Erythroblast (primary cell): ENCODE data around the gene TLK1.

Experiments
- GATA1 ChIP-seq: IDR thresholded peaks from 2 replicates; pipeline ENCODE4 v1.6.1; 2011; ENCODE audit warnings: low read depth, mild to moderate bottlenecking, control low read depth, low read length, moderate library complexity
- POLR2A ChIP-seq: IDR thresholded peaks from 2 replicates; pipeline ENCODE4 v1.6.1; 2011; ENCODE audit warnings: mild to moderate bottlenecking, low read length

DNA sequence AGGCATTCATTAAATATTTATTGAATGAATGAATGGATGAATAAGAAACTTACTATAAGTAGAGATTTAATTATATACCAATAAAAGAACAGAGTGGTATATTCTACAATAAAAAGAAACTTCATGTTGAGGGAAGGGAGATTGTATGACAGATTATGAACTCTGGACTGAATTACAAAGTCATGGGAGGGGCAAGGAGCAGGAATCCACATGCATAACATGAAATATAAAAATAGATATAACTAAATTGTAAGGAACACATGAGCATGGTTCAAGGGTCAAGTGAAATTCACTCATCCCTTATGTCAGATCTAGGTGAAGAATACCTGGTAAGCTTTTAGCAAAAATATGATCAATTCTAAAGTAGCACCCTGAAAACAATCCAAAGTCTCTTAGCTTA lies 27.1 kb upstream of the TLK1 start:
- TF ChIP-seq POLR2A (no peak), GATA1 (no peak)
